B cell (primary cell): Measurements from ENCODE around the gene KLK15. TPM values are rescaled to one million over a fixed set of nuclear protein-coding genes. Genes with fewer than 3 reads are reported as not detected.

ENCODE experiments used
- ATAC-seq: fragments of 200-7000 bp; cut with Tn5 transposase; one replicate; pipeline ENCODE4 v1.10.0; 2021; ENCODE audit warnings: low read depth, mild to moderate bottlenecking, moderate number of reproducible peaks, moderate library complexity
- CTCF ChIA-PET: fragments of 350-600 bp; sonication (Branson Sonifier 250); formaldehyde crosslinking; loops from one replicate; lab custom pipeline; 2021; ENCODE audit warnings: antibody characterized with exemption, inconsistent platforms; lab: Charles Lee
- POLR2A ChIA-PET: fragments of 350-600 bp; sonication (Branson Sonifier 250); formaldehyde crosslinking; loops from one replicate; lab custom pipeline; 2021; ENCODE audit warnings: antibody characterized with exemption; lab: Charles Lee
- DNase-seq: peaks from one replicate; pipeline ENCODE4 v3.0.0; 2013
- H2AFZ ChIP-seq: 2 replicates; pipeline ENCODE4 v1.6.1; 2012; ENCODE audit warnings: mild to moderate bottlenecking, low read depth, low read length; ENCODE audit not compliant: insufficient read depth, poor library complexity, severe bottlenecking
- H3K27ac ChIP-seq, 2 donors: 1 replicate in 1 of 2; 2 replicates in 1 of 2; pipeline ENCODE4 v1.5.1; 2012 to 2013; ENCODE audit warnings: low read length in 2 of 2, mild to moderate bottlenecking in 2 of 2, moderate library complexity in 1 of 2
- H3K27me3 ChIP-seq, 4 experiments: fragments of 200-600 bp in 1 of 4; sonication (generic) in 1 of 4; replicated peaks in 1 of 4; 1 replicate in 2 of 4; 2 replicates in 2 of 4; pipeline versions ENCODE4 v1.6.1 to v1.7.0; 2013 to 2016; ENCODE audit warnings: low read length in 3 of 4, mild to moderate bottlenecking in 2 of 4, mixed read lengths in 1 of 4, moderate library complexity in 1 of 4; ENCODE audit not compliant: insufficient read depth in 4 of 4, control insufficient read depth in 3 of 4; ENCODE audit errors: control extremely low read depth in 1 of 4
- H3K36me3 ChIP-seq, 2 experiments: replicated peaks in 1 of 2; 1 replicate in 1 of 2; 2 replicates in 1 of 2; pipeline versions ENCODE4 v1.6.1 to v1.7.1; 2013; ENCODE audit warnings: low read length in 1 of 2; ENCODE audit not compliant: insufficient read depth in 2 of 2, control insufficient read depth in 1 of 2; ENCODE audit errors: control extremely low read depth in 1 of 2, extremely low read depth in 1 of 2
- H3K4me1 ChIP-seq, 2 donors: fragments of 200-600 bp in 1 of 2; sonication (generic) in 1 of 2; 1 replicate in 1 of 2; 2 replicates in 1 of 2; pipeline versions ENCODE4 v1.5.1 to v1.6.1; 2013 to 2017; ENCODE audit warnings: low read length in 2 of 2; ENCODE audit not compliant: control insufficient read depth in 2 of 2, insufficient read depth in 2 of 2
- H3K4me2 ChIP-seq: replicated peaks from 2 replicates; pipeline ENCODE3; 2012; ENCODE audit warnings: mild to moderate bottlenecking, low read depth, low read length; ENCODE audit not compliant: poor library complexity, severe bottlenecking
- H3K4me3 ChIP-seq, 5 experiments: fragments of 200-600 bp in 1 of 5; sonication (generic) in 1 of 5; 1 replicate in 3 of 5; 2 replicates in 2 of 5; pipeline versions ENCODE4 v1.5.1 to v1.7.0; 2011 to 2016; ENCODE audit warnings: low read length in 4 of 5, mild to moderate bottlenecking in 4 of 5, low read depth in 2 of 5, control low read depth in 1 of 5, moderate library complexity in 1 of 5; ENCODE audit not compliant: insufficient read depth in 1 of 5; ENCODE audit errors: control extremely low read depth in 1 of 5, extremely low read depth in 1 of 5
- H3K79me2 ChIP-seq: fragments of 200-600 bp; sonication (generic); one replicate; pipeline ENCODE4 v1.6.0; 2016; ENCODE audit warnings: low read length; ENCODE audit not compliant: control insufficient read depth, insufficient read depth
- H3K9ac ChIP-seq: fragments of 200-600 bp; sonication (generic); 2 replicates; pipeline ENCODE4 v1.6.1; 2017; ENCODE audit warnings: mild to moderate bottlenecking, low read length, moderate library complexity
- H3K9me3 ChIP-seq, 3 donors: one replicate each; pipeline versions ENCODE4 v1.6.1 to v1.7.1; 2013; ENCODE audit warnings: low read length in 2 of 3; ENCODE audit not compliant: control insufficient read depth in 2 of 3, insufficient read depth in 1 of 3; ENCODE audit errors: control extremely low read depth in 1 of 3
- H4K20me1 ChIP-seq: 2 replicates; pipeline ENCODE4 v1.6.0; 2012; ENCODE audit warnings: mild to moderate bottlenecking, low read length; ENCODE audit not compliant: insufficient read depth, control insufficient read depth, poor library complexity, severe bottlenecking
- H3K27ac Mint-ChIP-seq: one replicate; pipeline ENCODE4 v1.8.0; 2021; ENCODE audit warnings: mixed read lengths
- H3K27me3 Mint-ChIP-seq: one replicate; pipeline ENCODE4 v1.8.0; 2021; ENCODE audit warnings: mixed read lengths
- H3K4me1 Mint-ChIP-seq: one replicate; pipeline ENCODE4 v1.8.0; 2021; ENCODE audit warnings: mixed read lengths
- H3K4me3 Mint-ChIP-seq: one replicate; pipeline ENCODE4 v1.8.0; 2021; ENCODE audit warnings: mixed read lengths
- H3K9me3 Mint-ChIP-seq: one replicate; pipeline ENCODE4 v1.8.0; 2022; ENCODE audit warnings: mixed read lengths; ENCODE audit not compliant: insufficient read depth
- EZH2 ChIP-seq: IDR thresholded peaks from 2 replicates; pipeline ENCODE4 v1.6.1; 2012; ENCODE audit warnings: borderline replicate concordance, low read depth, mild to moderate bottlenecking, moderate library complexity, low read length; ENCODE audit not compliant: insufficient read depth, poor library complexity, severe bottlenecking
- WGBS: methylation state at CpG from one replicate; pipeline ENCODE4 v1.1.5; 2013; ENCODE audit warnings: missing lambda C conversion rate; ENCODE audit not compliant: insufficient coverage; 5-methylcytosine and 5-hydroxymethylcytosine counted together
- intact Hi-C: fragments of 100-400 bp; cut with micrococcal nuclease; formaldehyde crosslinking; loops from one replicate; pipeline ENCODE4 v1.10.0; 2022
- polyA plus RNA-seq: library from polyadenylated mRNA; depleted of rRNA; stranded (reverse); fragments of >200 nt; gene quantifications from 2 replicates; pipeline ENCODE4 v1.2.3, GENCODE V29; 2012
- total RNA-seq, 2 donors: library from RNA; stranded (reverse); fragments of 120-200 nt in 1 of 2; gene quantifications; 1 replicate in 1 of 2; 2 replicates in 1 of 2; pipeline versions ENCODE4 v1.2.3 to v1.2.4, GENCODE V29; 2013 to 2022
- TF ChIP-seq, protein P1 (sequence below): fragments of 200-600 bp; IDR thresholded peaks from one replicate; pipeline ENCODE4 v1.8.0; 2022; ENCODE audit warnings: antibody characterized with exemption, mild to moderate bottlenecking

The KLK15 gene
- total and polyA plus RNA-seq, 2 donors (not counting 1 experiment from before 2014, with no cell fraction given) = 0.07 TPM; not detected in 1

DNA sequence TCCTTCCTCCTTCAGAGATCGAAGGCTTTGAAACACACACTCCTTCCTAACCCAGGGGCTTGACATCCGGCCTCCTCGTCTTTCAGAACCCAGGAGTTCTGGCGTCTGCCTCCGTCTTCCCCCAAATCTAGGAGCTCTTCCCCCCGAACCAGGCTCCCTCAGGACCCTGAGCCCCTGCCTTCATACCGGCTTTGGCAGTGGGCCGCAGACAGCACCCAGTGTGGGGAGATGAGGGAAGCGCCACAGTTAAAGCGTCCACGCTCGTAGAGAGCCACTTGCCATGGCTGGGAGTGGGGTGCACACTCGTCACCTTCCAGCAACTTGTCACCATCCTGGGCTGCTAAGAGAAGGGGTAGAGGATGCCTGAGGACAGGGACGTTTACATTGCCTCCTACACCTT lies 5.9 kb downstream of the KLK15 start:
- Histone ChIP-seq H3K9ac (no peak overlapping the region), H3K79me2 (no peaks in the 10 kb centered on the region), H3K27me3 (peaks cover 0 to 11% (median 0%) of the 10 kb centered on the region in 4 experiments), H3K36me3 (no peaks in the 10 kb centered on the region), H3K4me2 (no peak overlapping the region), H3K27ac (no peak overlapping the region), H4K20me1 (no peaks in the 10 kb centered on the region), H2AFZ (no peak overlapping the region), H3K4me1 (peaks cover 3 to 15% of the 10 kb centered on the region in 2 donors), H3K9me3 (peaks cover 0 to 2% (median 0%) of the 10 kb centered on the region in 3 donors), H3K4me3 (no peak overlapping the region)
- 86% methylated on average over 6 of the region's 14 CpGs for WGBS
- CTCF ChIA-PET = no interaction called here
- POLR2A ChIA-PET = no interaction called here
- intact Hi-C loops = no loop called here
- Mint-ChIP-seq H3K27ac (no peak overlapping the region), H3K27me3 (peaks cover 43% of the 10 kb centered on the region), H3K4me3 (no peak overlapping the region), H3K9me3 (no peaks in the 10 kb centered on the region), H3K4me1 (peaks cover 11% of the 10 kb centered on the region)
- DNase-seq = no peak
- TF ChIP-seq EZH2 = no peak
- TF ChIP-seq, protein P1, sequence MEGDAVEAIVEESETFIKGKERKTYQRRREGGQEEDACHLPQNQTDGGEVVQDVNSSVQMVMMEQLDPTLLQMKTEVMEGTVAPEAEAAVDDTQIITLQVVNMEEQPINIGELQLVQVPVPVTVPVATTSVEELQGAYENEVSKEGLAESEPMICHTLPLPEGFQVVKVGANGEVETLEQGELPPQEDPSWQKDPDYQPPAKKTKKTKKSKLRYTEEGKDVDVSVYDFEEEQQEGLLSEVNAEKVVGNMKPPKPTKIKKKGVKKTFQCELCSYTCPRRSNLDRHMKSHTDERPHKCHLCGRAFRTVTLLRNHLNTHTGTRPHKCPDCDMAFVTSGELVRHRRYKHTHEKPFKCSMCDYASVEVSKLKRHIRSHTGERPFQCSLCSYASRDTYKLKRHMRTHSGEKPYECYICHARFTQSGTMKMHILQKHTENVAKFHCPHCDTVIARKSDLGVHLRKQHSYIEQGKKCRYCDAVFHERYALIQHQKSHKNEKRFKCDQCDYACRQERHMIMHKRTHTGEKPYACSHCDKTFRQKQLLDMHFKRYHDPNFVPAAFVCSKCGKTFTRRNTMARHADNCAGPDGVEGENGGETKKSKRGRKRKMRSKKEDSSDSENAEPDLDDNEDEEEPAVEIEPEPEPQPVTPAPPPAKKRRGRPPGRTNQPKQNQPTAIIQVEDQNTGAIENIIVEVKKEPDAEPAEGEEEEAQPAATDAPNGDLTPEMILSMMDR = no peak
- ATAC-seq = no peak

DNA sequence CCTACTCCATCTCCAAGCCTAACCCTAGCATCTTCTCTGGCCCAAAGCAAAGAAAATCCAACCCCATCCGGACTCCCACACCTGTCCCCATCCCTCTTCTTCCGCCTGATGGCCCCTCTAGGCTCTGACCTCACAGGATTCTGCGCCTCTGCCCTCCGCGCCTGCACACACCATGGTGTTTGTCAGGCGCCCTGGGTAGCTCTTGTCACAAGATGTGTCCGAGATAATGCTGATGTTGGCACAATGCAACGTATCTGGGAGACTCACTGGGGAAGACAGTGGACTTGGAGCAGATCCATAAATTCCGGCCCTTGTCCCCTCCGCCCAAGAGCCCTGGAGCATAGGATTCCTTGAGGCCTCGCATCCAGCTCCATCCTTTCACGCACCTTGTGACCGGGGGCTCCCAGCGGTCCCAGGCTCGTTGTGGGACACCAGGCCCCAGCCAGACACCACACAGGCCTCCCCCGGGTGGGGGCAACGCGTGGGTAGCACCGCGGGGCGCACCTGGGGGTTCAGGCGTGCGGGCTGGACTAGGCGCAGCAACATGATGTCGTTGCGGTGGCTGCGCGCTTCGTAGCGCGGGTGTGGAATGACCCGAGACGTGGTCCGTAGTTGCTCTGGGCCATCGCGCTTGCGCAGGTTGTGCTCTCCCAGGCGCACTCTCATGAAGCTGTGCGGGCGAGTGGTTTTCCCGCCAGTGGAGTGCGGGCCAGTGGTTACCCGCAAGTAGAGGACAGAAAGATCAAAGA lies 6.7 kb downstream of the KLK15 start:
- DNase-seq (no peak), ATAC-seq (no peak)
- H3K9me3 Mint-ChIP-seq = no peaks in the 10 kb centered on the region
- H3K4me1 Mint-ChIP-seq = peaks cover 19% of the 10 kb centered on the region
- H3K27me3 ChIP-seq = peaks cover 0 to 10% (median 0%) of the 10 kb centered on the region in 4 experiments
- no peaks in the 10 kb centered on the region for H4K20me1 ChIP-seq
- TF ChIP-seq EZH2 = no peak
- TF ChIP-seq, protein P1 = no peak
- intact Hi-C loops = no loop called here
- no peak overlapping the region for H3K9ac ChIP-seq
- peaks cover 5 to 15% of the 10 kb centered on the region in 2 donors for H3K4me1 ChIP-seq
- H3K27ac Mint-ChIP-seq = no peak overlapping the region
- ChIA-PET POLR2A (no interaction called here), CTCF (no interaction called here)
- 77% methylated on average over 43 of the region's 43 CpGs for WGBS
- no peak overlapping the region for H3K27ac ChIP-seq
- H3K4me3 Mint-ChIP-seq = no peak overlapping the region
- no peak overlapping the region for H2AFZ ChIP-seq
- H3K9me3 ChIP-seq = peaks cover 0 to 2% (median 0%) of the 10 kb centered on the region in 3 donors
- H3K79me2 ChIP-seq = no peaks in the 10 kb centered on the region
- no peaks in the 10 kb centered on the region for H3K36me3 ChIP-seq
- H3K27me3 Mint-ChIP-seq = peaks cover 39% of the 10 kb centered on the region
- H3K4me3 ChIP-seq = no peak overlapping the region
- no peak overlapping the region for H3K4me2 ChIP-seq
